GM23248 (cell line): ENCODE results near the gene NTF3. TPM values are rescaled to one million over a fixed set of nuclear protein-coding genes. Genes with fewer than 3 reads are reported as not detected.

ENCODE experiments used
- DNase-seq: peaks from one replicate; pipeline ENCODE4 v3.0.0-alpha.2; 2015
- H2AFZ ChIP-seq: fragments of 200-600 bp; sonication (generic); 2 replicates; pipeline ENCODE4 v1.6.1; 2016; ENCODE audit warnings: antibody characterized with exemption
- H3F3A ChIP-seq: fragments of 200-600 bp; sonication (generic); 2 replicates; pipeline ENCODE4 v1.6.1; 2016; ENCODE audit warnings: mild to moderate bottlenecking, antibody characterized with exemption, mixed run types; ENCODE audit not compliant: insufficient read depth
- H3K27ac ChIP-seq: fragments of 200-600 bp; sonication (generic); 2 replicates; pipeline ENCODE4 v1.5.1; 2016; ENCODE audit warnings: mild to moderate bottlenecking
- H3K27me3 ChIP-seq: fragments of 200-600 bp; sonication (generic); replicated peaks from 2 replicates; pipeline ENCODE4 v1.6.1; 2016; ENCODE audit warnings: mild to moderate bottlenecking; ENCODE audit not compliant: insufficient read depth
- H3K36me3 ChIP-seq: fragments of 200-600 bp; sonication (generic); 2 replicates; pipeline ENCODE4 v1.6.1; 2016; ENCODE audit warnings: low read depth, mild to moderate bottlenecking
- H3K4me1 ChIP-seq: fragments of 200-600 bp; sonication (generic); 2 replicates; pipeline ENCODE4 v1.6.1; 2016; ENCODE audit warnings: mild to moderate bottlenecking; ENCODE audit not compliant: insufficient read depth
- H3K4me2 ChIP-seq: fragments of 200-600 bp; sonication (generic); one replicate; pipeline ENCODE4 v1.6.1; 2016; ENCODE audit warnings: mild to moderate bottlenecking; ENCODE audit not compliant: unreplicated experiment
- H3K4me3 ChIP-seq: fragments of 200-600 bp; sonication (generic); 2 replicates; pipeline ENCODE4 v1.5.1; 2016; ENCODE audit warnings: mild to moderate bottlenecking
- H3K79me2 ChIP-seq: fragments of 200-600 bp; sonication (generic); 2 replicates; pipeline ENCODE4 v1.6.1; 2016; ENCODE audit warnings: mild to moderate bottlenecking; ENCODE audit not compliant: insufficient read depth
- H3K9ac ChIP-seq: fragments of 200-600 bp; sonication (generic); 2 replicates; pipeline ENCODE4 v1.6.1; 2016; ENCODE audit warnings: mild to moderate bottlenecking
- H3K9me2 ChIP-seq: fragments of 200-600 bp; sonication (generic); 2 replicates; pipeline ENCODE4 v1.6.1; 2016; ENCODE audit warnings: mixed run types, mild to moderate bottlenecking, moderate library complexity; ENCODE audit not compliant: insufficient read depth
- H3K9me3 ChIP-seq: fragments of 200-600 bp; sonication (generic); one replicate; pipeline ENCODE4 v1.6.1; 2017; ENCODE audit warnings: low read depth
- H4K20me1 ChIP-seq: fragments of 200-600 bp; sonication (generic); 2 replicates; pipeline ENCODE4 v1.6.0; 2016; ENCODE audit not compliant: insufficient read depth
- EZH2 ChIP-seq: fragments of 200-600 bp; sonication (generic); IDR thresholded peaks from 2 replicates; pipeline ENCODE4 v1.6.1; 2018; ENCODE audit warnings: antibody characterized with exemption, mild to moderate bottlenecking; ENCODE audit not compliant: insufficient read depth, poor library complexity, severe bottlenecking
- EZH2phosphoT487 ChIP-seq: fragments of 200-600 bp; sonication (generic); IDR thresholded peaks from 2 replicates; pipeline ENCODE4 v1.6.1; 2018; ENCODE audit warnings: antibody characterized with exemption, moderate library complexity, mild to moderate bottlenecking, low read depth; ENCODE audit not compliant: insufficient read depth
- WGBS, 2 experiments: methylation state at CpG; one replicate each; pipeline ENCODE4 v1.1.6; 2015 to 2017; ENCODE audit warnings: low lambda C conversion rate in 2 of 2, low coverage in 1 of 2; ENCODE audit errors: missing lambda C conversion rate in 2 of 2; 5-methylcytosine and 5-hydroxymethylcytosine counted together
- in situ Hi-C: fragments of 300-500 bp; cut with MboI; formaldehyde crosslinking; loops from 2 replicates; pipeline ENCODE4 v1.15.0; 2020
- polyA plus RNA-seq: library from polyadenylated mRNA; unstranded; fragments of >200 nt; fragmentation: Nextera tagmentation; extraction: Ambion mirVana; gene quantifications from 2 replicates; pipeline ENCODE4 v1.2.1, GENCODE V29; 2016
- total RNA-seq: library from RNA; depleted of rRNA; stranded (reverse); fragments of >200 nt; shearing (Covaris generic); gene quantifications from 2 replicates; pipeline ENCODE4 v1.2.3, GENCODE V29; 2014

The NTF3 gene
- total and polyA plus RNA-seq, 2 experiments from 2014 or later: 4.8 to 6.0 TPM

DNA sequence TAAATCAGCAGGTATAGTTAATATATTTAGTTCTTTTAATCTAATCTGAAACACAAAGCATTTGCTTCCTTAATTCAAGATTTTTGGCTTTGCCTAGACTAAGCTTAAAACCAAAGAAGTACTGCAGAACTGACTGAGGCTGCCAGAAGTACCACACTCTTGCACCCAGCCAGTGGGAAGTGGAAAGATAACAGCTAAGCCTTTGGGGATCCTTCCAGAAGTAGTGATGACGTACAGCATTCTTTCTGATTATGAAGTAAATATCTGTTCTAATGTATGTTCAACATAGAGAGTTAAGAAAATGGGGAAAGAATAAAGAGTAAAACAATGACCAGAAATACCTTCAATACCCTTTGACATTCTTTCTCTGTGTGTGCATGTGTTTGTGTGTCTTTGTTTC, 19.3 kb downstream of the NTF3 start:
- no peaks in the 10 kb centered on the region for H3K36me3 ChIP-seq
- DNase-seq: no peak
- no peak for TF ChIP-seq EZH2phosphoT487
- TF ChIP-seq EZH2: no peak
- H2AFZ ChIP-seq: no peak overlapping the region
- H3K4me2 ChIP-seq: no peak overlapping the region
- H3K27me3 ChIP-seq: no peaks in the 10 kb centered on the region
- no peaks in the 10 kb centered on the region for H3K9me2 ChIP-seq
- H3K79me2 ChIP-seq: no peaks in the 10 kb centered on the region
- WGBS, 2 experiments: 44 to 53% methylated on average over 1 of the region's 1 CpG
- peaks cover 1% of the 10 kb centered on the region; the same call in 1 of the 2 replicates for H3K4me1 ChIP-seq
- H3K4me3 ChIP-seq: no peak overlapping the region
- in situ Hi-C loops: no loop called here
- H3F3A ChIP-seq: no peaks in the 10 kb centered on the region
- H3K27ac ChIP-seq: no peak overlapping the region
- H3K9me3 ChIP-seq: no peaks in the 10 kb centered on the region
- no peak overlapping the region for H3K9ac ChIP-seq
- H4K20me1 ChIP-seq: no peaks in the 10 kb centered on the region

GRCh38 chr12:5452569-5452968, 20.7 kb downstream of the NTF3 start:
- H3K9ac ChIP-seq: no peak overlapping the region
- in situ Hi-C loops: no loop called here
- H3K27me3 ChIP-seq: no peaks in the 10 kb centered on the region
- H3K36me3 ChIP-seq: no peaks in the 10 kb centered on the region
- peaks cover 14% of the 10 kb centered on the region for H3K4me1 ChIP-seq
- no peak overlapping the region for H3K27ac ChIP-seq
- H4K20me1 ChIP-seq: no peaks in the 10 kb centered on the region
- no peak for DNase-seq
- TF ChIP-seq EZH2phosphoT487 (no peak), EZH2 (no peak)
- H3K79me2 ChIP-seq: no peaks in the 10 kb centered on the region
- no peak overlapping the region for H3K4me3 ChIP-seq
- H3K9me3 ChIP-seq: no peaks in the 10 kb centered on the region
- H2AFZ ChIP-seq: no peak overlapping the region
- H3K9me2 ChIP-seq: no peaks in the 10 kb centered on the region
- H3K4me2 ChIP-seq: no peak overlapping the region
- WGBS, 2 experiments: 77 to 84% methylated on average over 9 of the region's 9 CpGs
- H3F3A ChIP-seq: 0 out of 2 replicates have a peak, but pooled peaks cover under 1% of the 10 kb centered on the region

GRCh38 chr12:5453466-5453865, 21.6 kb downstream of the NTF3 start:
- no peaks in the 10 kb centered on the region for H3K79me2 ChIP-seq
- in situ Hi-C loops: no loop called here
- no peaks in the 10 kb centered on the region for H3K9me3 ChIP-seq
- TF ChIP-seq EZH2 (no peak), EZH2phosphoT487 (no peak)
- H2AFZ ChIP-seq: no peak overlapping the region
- no peaks in the 10 kb centered on the region for H3K9me2 ChIP-seq
- H3K36me3 ChIP-seq: no peaks in the 10 kb centered on the region
- no peak overlapping the region for H3K4me3 ChIP-seq
- no peak overlapping the region for H3K4me2 ChIP-seq
- H4K20me1 ChIP-seq: no peaks in the 10 kb centered on the region
- H3K4me1 ChIP-seq: peaks cover 15% of the 10 kb centered on the region
- H3K27ac ChIP-seq: no peak overlapping the region
- H3F3A ChIP-seq: 0 out of 2 replicates have a peak, but pooled peaks cover 4% of the 10 kb centered on the region
- H3K9ac ChIP-seq: no peak overlapping the region
- WGBS, 2 experiments: 55 to 64% methylated on average over 5 of the region's 5 CpGs
- H3K27me3 ChIP-seq: no peaks in the 10 kb centered on the region
- no peak for DNase-seq

GRCh38 chr12:5455045-5455444, 23.1 kb downstream of the NTF3 start:
- Histone ChIP-seq H3K9me3 (no peaks in the 10 kb centered on the region), H3K79me2 (no peaks in the 10 kb centered on the region), H3K9me2 (no peaks in the 10 kb centered on the region), H3K36me3 (no peaks in the 10 kb centered on the region), H3K4me2 (no peak overlapping the region), H3K27me3 (no peaks in the 10 kb centered on the region), H3K4me1 (peaks cover 15% of the 10 kb centered on the region), H4K20me1 (no peaks in the 10 kb centered on the region), H3F3A (0 out of 2 replicates have a peak, but pooled peaks cover 4% of the 10 kb centered on the region), H3K4me3 (no peak overlapping the region), H3K9ac (no peak overlapping the region), H3K27ac (no peak overlapping the region), H2AFZ (no peak overlapping the region)
- TF ChIP-seq EZH2phosphoT487: no peak
- TF ChIP-seq EZH2: no peak
- no peak for DNase-seq
- 69 to 75% methylated on average over 11 of the region's 11 CpGs for WGBS, 2 experiments
- in situ Hi-C loops: no loop called here

DNA sequence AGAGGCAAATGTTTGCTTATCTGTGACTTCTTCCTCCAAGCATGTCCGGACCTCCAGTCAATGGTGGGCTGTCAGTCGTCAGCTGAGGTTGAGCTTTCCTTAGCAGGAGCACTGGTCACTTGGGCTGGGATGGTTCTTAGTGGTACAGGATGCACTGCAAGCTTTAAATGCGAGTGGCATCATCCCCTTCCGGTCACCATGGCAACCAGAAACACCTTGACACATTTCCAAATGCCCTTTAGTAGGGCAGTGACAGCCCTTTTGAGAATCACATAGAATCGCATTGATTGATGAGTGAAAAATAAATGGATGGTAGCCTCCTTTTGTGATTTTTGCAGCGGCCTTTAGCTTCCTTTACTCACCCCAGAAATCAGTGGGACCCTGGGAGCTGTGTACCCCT, 24.1 kb downstream of the NTF3 start:
- no peaks in the 10 kb centered on the region for H3K9me3 ChIP-seq
- no peaks in the 10 kb centered on the region for H3K36me3 ChIP-seq
- H3K27me3 ChIP-seq: no peaks in the 10 kb centered on the region
- no peaks in the 10 kb centered on the region for H3K79me2 ChIP-seq
- 95 to 97% methylated on average over 6 of the region's 6 CpGs for WGBS, 2 experiments
- DNase-seq: no peak
- no peak overlapping the region for H3K27ac ChIP-seq
- no peak overlapping the region for H3K9ac ChIP-seq
- TF ChIP-seq EZH2phosphoT487 (no peak), EZH2 (no peak)
- no peak overlapping the region for H3K4me3 ChIP-seq
- no peak overlapping the region for H2AFZ ChIP-seq
- in situ Hi-C loops: no loop called here
- H3F3A ChIP-seq: 0 out of 2 replicates have a peak, but pooled peaks cover 4% of the 10 kb centered on the region
- H4K20me1 ChIP-seq: no peaks in the 10 kb centered on the region
- no peak overlapping the region for H3K4me2 ChIP-seq
- H3K4me1 ChIP-seq: peaks cover 15% of the 10 kb centered on the region
- no peaks in the 10 kb centered on the region for H3K9me2 ChIP-seq
